Activated CD4-positive, alpha-beta T cell treated with anti-CD3 and anti-CD28 coated beads for 36 hours (primary cell): Measurements from ENCODE around the gene OR10R2. TPM values are rescaled to one million over a fixed set of nuclear protein-coding genes. Genes with fewer than 3 reads are reported as not detected.

Experiments used
- total RNA-seq, 2 experiments: library from RNA; stranded (reverse); gene quantifications; one replicate each; pipeline ENCODE4 v1.2.3, GENCODE V29; 2021

Gene OR10R2
- total RNA-seq, 2 experiments from 2014 or later = not detected

Other genes starting within 250 kb of the OR10R2 start
- under 1 TPM in 1 of 2 experiments, not detected in 1; 0.09 TPM for gene CD1A, start 217.8 kb upstream of the OR10R2 start, total RNA-seq
- gene CD1C, start 182.3 kb upstream of the OR10R2 start, total RNA-seq = under 1 TPM; 0.14 to 0.21 TPM
- not detected for gene CD1B, start 140.7 kb upstream of the OR10R2 start, total RNA-seq
- gene CD1E, start 118.3 kb upstream of the OR10R2 start, total RNA-seq = not detected
- not detected for gene OR10T2, start 72.8 kb upstream of the OR10R2 start, total RNA-seq
- gene OR10K2, start 46.0 kb upstream of the OR10R2 start, total RNA-seq = not detected
- not detected for gene OR10K1, start 10.4 kb upstream of the OR10R2 start, total RNA-seq
- gene OR6Y1, start 82.2 kb downstream of the OR10R2 start, total RNA-seq = not detected
- not detected for gene OR6P1, start 98.4 kb downstream of the OR10R2 start, total RNA-seq
- not detected for gene OR10X1, start 107.7 kb downstream of the OR10R2 start, total RNA-seq
- not detected for gene OR10Z1, start 133.0 kb downstream of the OR10R2 start, total RNA-seq
- not detected for gene SPTA1, start 214.5 kb downstream of the OR10R2 start, total RNA-seq
- gene OR6K2, start 228.4 kb downstream of the OR10R2 start, total RNA-seq = not detected
- not detected for gene OR6K3, start 248.5 kb downstream of the OR10R2 start, total RNA-seq